GM23338 (cell line): ENCODE data around the gene MAP4K4. TPM values are rescaled to one million over a fixed set of nuclear protein-coding genes. Genes with fewer than 3 reads are reported as not detected.

Experiments
- ATAC-seq: fragments of 200-7000 bp; cut with Tn5 transposase; 3 replicates; pipeline ENCODE4 v1.9.1; 2020
- DNase-seq: peaks from one replicate; pipeline ENCODE4 v3.0.0-alpha.2; 2015; ENCODE audit warnings: low spot score
- H2AFZ ChIP-seq: fragments of 200-600 bp; sonication (generic); 2 replicates; pipeline ENCODE4 v1.8.0; 2016; ENCODE audit warnings: antibody characterized with exemption, mild to moderate bottlenecking, moderate library complexity
- H3F3A ChIP-seq: fragments of 200-600 bp; sonication (generic); replicated peaks from 2 replicates; pipeline ENCODE4 v1.8.0; 2017; ENCODE audit warnings: antibody characterized with exemption, mixed run types, low read depth
- H3K27ac ChIP-seq: fragments of 200-600 bp; sonication (generic); 2 replicates; pipeline ENCODE4 v1.6.1; 2016; ENCODE audit warnings: low read depth
- H3K27me3 ChIP-seq: fragments of 200-600 bp; sonication (generic); 2 replicates; pipeline ENCODE4 v1.8.0; 2016; ENCODE audit warnings: mild to moderate bottlenecking, mixed run types, moderate library complexity; ENCODE audit not compliant: insufficient read depth
- H3K36me3 ChIP-seq: fragments of 200-600 bp; sonication (generic); 2 replicates; pipeline ENCODE4 v1.8.0; 2016; ENCODE audit warnings: mild to moderate bottlenecking; ENCODE audit not compliant: insufficient read depth
- H3K4me1 ChIP-seq: fragments of 200-600 bp; sonication (generic); 2 replicates; pipeline ENCODE4 v1.8.0; 2016; ENCODE audit warnings: mild to moderate bottlenecking, moderate library complexity; ENCODE audit not compliant: insufficient read depth
- H3K4me2 ChIP-seq: fragments of 200-600 bp; sonication (generic); 2 replicates; pipeline ENCODE4 v1.7.1; 2017; ENCODE audit warnings: mixed run types
- H3K4me3 ChIP-seq: fragments of 200-600 bp; sonication (generic); 2 replicates; pipeline ENCODE4 v1.6.1; 2016; ENCODE audit warnings: mixed run types
- H3K79me2 ChIP-seq: fragments of 200-600 bp; sonication (generic); replicated peaks from 2 replicates; pipeline ENCODE4 v1.8.0; 2017; ENCODE audit warnings: mild to moderate bottlenecking; ENCODE audit not compliant: insufficient read depth
- H3K9me2 ChIP-seq: fragments of 200-600 bp; sonication (generic); 2 replicates; pipeline ENCODE4 v1.8.0; 2017; ENCODE audit not compliant: insufficient read depth
- H4K20me1 ChIP-seq: fragments of 200-600 bp; sonication (generic); replicated peaks from 2 replicates; pipeline ENCODE4 v1.8.0; 2017; ENCODE audit warnings: mild to moderate bottlenecking; ENCODE audit not compliant: insufficient read depth
- H3K27ac Mint-ChIP-seq: 2 replicates; pipeline ENCODE4 v1.8.0; 2020; ENCODE audit warnings: inconsistent platforms, mild to moderate bottlenecking, moderate library complexity, mixed read lengths
- H3K27me3 Mint-ChIP-seq: 3 replicates; pipeline ENCODE4 v1.8.0; 2022; ENCODE audit warnings: low read depth, mild to moderate bottlenecking, moderate library complexity, mixed read lengths, inconsistent platforms; ENCODE audit not compliant: insufficient read depth, poor library complexity
- H3K36me3 Mint-ChIP-seq: 3 replicates; pipeline ENCODE4 v1.8.0; 2021; ENCODE audit warnings: low read depth, mild to moderate bottlenecking, inconsistent platforms, moderate library complexity, mixed read lengths
- H3K4me1 Mint-ChIP-seq: 3 replicates; pipeline ENCODE4 v1.8.0; 2020; ENCODE audit warnings: mild to moderate bottlenecking, inconsistent platforms, mixed read lengths
- H3K4me3 Mint-ChIP-seq: 3 replicates; pipeline ENCODE4 v1.8.0; 2021; ENCODE audit warnings: moderate library complexity, mild to moderate bottlenecking, inconsistent platforms, mixed read lengths
- H3K9me3 Mint-ChIP-seq: 3 replicates; pipeline ENCODE4 v1.8.0; 2020; ENCODE audit warnings: moderate library complexity, mild to moderate bottlenecking, inconsistent platforms, mixed read lengths
- CREB1 ChIP-seq: fragments of 250-450 bp; sonication (Bioruptor Pico); IDR thresholded peaks from 2 replicates; pipeline ENCODE4 v1.5.0; 2020; ENCODE audit warnings: low read depth, mild to moderate bottlenecking, moderate library complexity
- CTCF ChIP-seq, 2 experiments: fragments of 200-600 bp in 1 of 2; sonication (generic) in 1 of 2; conservative IDR thresholded peaks; 2 replicates each; pipeline versions ENCODE4 v1.5.1 to v1.6.1; 2016 to 2017; ENCODE audit warnings: antibody characterized with exemption in 2 of 2, low read depth in 2 of 2, mild to moderate bottlenecking in 2 of 2, moderate library complexity in 1 of 2
- ETS1 ChIP-seq: IDR thresholded peaks from 2 replicates; pipeline ENCODE4 v1.6.1; 2016; ENCODE audit warnings: antibody characterized with exemption
- EZH2 ChIP-seq: fragments of 200-600 bp; sonication (generic); IDR thresholded peaks from one replicate; pipeline ENCODE4 v1.8.0; 2017; ENCODE audit warnings: antibody characterized with exemption, mild to moderate bottlenecking, low read depth; ENCODE audit not compliant: unreplicated experiment
- EZH2phosphoT487 ChIP-seq: fragments of 200-600 bp; sonication (generic); IDR thresholded peaks from one replicate; pipeline ENCODE4 v1.8.1; 2018; ENCODE audit warnings: antibody characterized with exemption; ENCODE audit not compliant: unreplicated experiment
- JUNB ChIP-seq: IDR thresholded peaks from one replicate; pipeline ENCODE4 v1.6.1; 2016; ENCODE audit warnings: antibody characterized with exemption; ENCODE audit not compliant: unreplicated experiment
- NANOG ChIP-seq: IDR thresholded peaks from 2 replicates; pipeline ENCODE4 v1.6.1; 2016; ENCODE audit warnings: antibody characterized with exemption, borderline replicate concordance
- POLR2AphosphoS5 ChIP-seq: IDR thresholded peaks from 2 replicates; pipeline ENCODE4 v1.6.1; 2016; ENCODE audit warnings: antibody characterized with exemption, low read depth
- STAT1 ChIP-seq: IDR thresholded peaks from one replicate; pipeline ENCODE4 v1.6.1; 2016; ENCODE audit warnings: antibody characterized with exemption; ENCODE audit not compliant: unreplicated experiment
- ZNF114 ChIP-seq: fragments of 250-450 bp; sonication (Bioruptor Pico); IDR thresholded peaks from 2 replicates; pipeline ENCODE4 v1.5.0; 2020; ENCODE audit warnings: mild to moderate bottlenecking, moderate library complexity
- ZNF331 ChIP-seq: fragments of 250-450 bp; sonication (Bioruptor Pico); IDR thresholded peaks from 2 replicates; pipeline ENCODE4 v1.5.0; 2020; ENCODE audit warnings: low read depth, mild to moderate bottlenecking, moderate library complexity
- ZNF462 ChIP-seq: fragments of 250-450 bp; sonication (Bioruptor Pico); IDR thresholded peaks from 2 replicates; pipeline ENCODE4 v1.5.0; 2020; ENCODE audit warnings: mild to moderate bottlenecking, moderate library complexity
- polyA plus RNA-seq: library from polyadenylated mRNA; unstranded; fragments of >200 nt; fragmentation: Nextera tagmentation; extraction: Ambion mirVana; gene quantifications from 2 replicates; pipeline ENCODE4 v1.2.1, GENCODE V29; 2016
- total RNA-seq: library from RNA; depleted of rRNA; stranded (reverse); fragments of >200 nt; shearing (Covaris generic); gene quantifications from 2 replicates; pipeline ENCODE4 v1.2.3, GENCODE V29; 2014

The MAP4K4 gene
- total and polyA plus RNA-seq, 2 experiments from 2014 or later = 34.6 to 99.2 TPM

GRCh38 chr2:101794141-101794540, 96.6 kb downstream of the MAP4K4 start (continued):
- no peak for TF ChIP-seq CREB1 (CRISPR knock-in tag)
- no peak for TF ChIP-seq ETS1
- TF ChIP-seq EZH2phosphoT487 = no peak
- TF ChIP-seq JUNB = no peak
- TF ChIP-seq STAT1 = no peak
- TF ChIP-seq EZH2 = no peak
- TF ChIP-seq CTCF (conservative IDR thresholded peaks at IDR 0.05; ENCODE audit: low read depth in 2 of 2) = no peak

- H4K20me1 ChIP-seq = no peaks in the 10 kb centered on the region; the same call in 1 of the 2 replicates
- H3K36me3 ChIP-seq = no peaks in the 10 kb centered on the region; the same call in 1 of the 2 replicates
- no peak for DNase-seq
- Mint-ChIP-seq H3K27ac (no peak overlapping the region), H3K36me3 (peaks cover 7% of the 10 kb centered on the region; the same call in 1 of the 3 replicates), H3K9me3 (no peaks in the 10 kb centered on the region), H3K4me3 (no peak overlapping the region), H3K4me1 (peaks cover 25% of the 10 kb centered on the region), H3K27me3 (peaks cover 10% of the 10 kb centered on the region)
- H3K27ac ChIP-seq = no peak overlapping the region
- H3K4me3 ChIP-seq = no peak overlapping the region
- no peaks in the 10 kb centered on the region for H3F3A ChIP-seq
- H3K79me2 ChIP-seq = peaks cover 97% of the 10 kb centered on the region
- no peaks in the 10 kb centered on the region for H3K27me3 ChIP-seq
- no peak overlapping the region for H3K4me2 ChIP-seq
- peaks cover 27% of the 10 kb centered on the region for H3K4me1 ChIP-seq
- H2AFZ ChIP-seq = no peak overlapping the region
- ATAC-seq = no peak
- no peaks in the 10 kb centered on the region for H3K9me2 ChIP-seq
- no peak for TF ChIP-seq JUNB
- TF ChIP-seq STAT1 = no peak
- TF ChIP-seq EZH2 = no peak
- no peak for TF ChIP-seq CTCF (conservative IDR thresholded peaks at IDR 0.05; ENCODE audit: low read depth in 2 of 2)
- no peak for TF ChIP-seq CREB1 (CRISPR knock-in tag)
- no peak for TF ChIP-seq ZNF114 (CRISPR knock-in tag)
- TF ChIP-seq POLR2AphosphoS5 = no peak
- no peak for TF ChIP-seq ZNF462 (CRISPR knock-in tag)
- TF ChIP-seq ZNF331 (CRISPR knock-in tag) = no peak
- no peak for TF ChIP-seq EZH2phosphoT487
- no peak for TF ChIP-seq NANOG
- no peak for TF ChIP-seq ETS1
These were observed 97.5 kb downstream of the MAP4K4 start for GRCh38 chr2:101795033-101795432.
